Measurements from ENCODE around the gene ASIC2.

DNA sequence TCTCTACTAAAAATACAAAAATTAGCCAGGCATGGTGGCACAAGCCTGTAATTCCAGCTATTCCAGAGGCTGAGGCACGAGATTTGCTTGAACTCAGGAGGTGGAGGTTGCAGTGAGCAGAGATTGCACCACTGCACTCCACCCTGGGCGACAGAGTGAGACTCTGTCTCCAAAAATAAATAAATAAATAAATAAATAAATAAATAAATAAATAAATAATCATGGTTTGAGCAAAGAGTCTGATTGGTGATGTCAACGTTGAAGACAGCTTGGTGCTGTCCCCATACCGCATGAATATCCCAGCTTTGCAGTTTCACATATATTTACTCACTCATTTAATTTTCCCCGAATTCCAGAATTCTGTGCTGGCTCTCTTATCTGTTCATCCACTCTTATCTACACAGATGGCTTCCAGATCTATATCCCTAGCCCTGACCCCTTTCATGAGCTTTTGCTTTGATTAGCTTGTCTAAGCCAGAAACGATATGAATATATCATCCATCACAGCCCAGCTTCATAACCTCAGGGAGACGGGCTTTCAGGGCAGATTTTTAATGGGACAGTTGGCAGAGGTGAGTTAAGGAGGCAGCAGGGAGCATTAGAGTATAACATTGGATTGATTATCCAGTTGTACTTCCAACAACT is 210.4 kb downstream of the ASIC2 start:
- TF ChIP-seq, protein P1, sequence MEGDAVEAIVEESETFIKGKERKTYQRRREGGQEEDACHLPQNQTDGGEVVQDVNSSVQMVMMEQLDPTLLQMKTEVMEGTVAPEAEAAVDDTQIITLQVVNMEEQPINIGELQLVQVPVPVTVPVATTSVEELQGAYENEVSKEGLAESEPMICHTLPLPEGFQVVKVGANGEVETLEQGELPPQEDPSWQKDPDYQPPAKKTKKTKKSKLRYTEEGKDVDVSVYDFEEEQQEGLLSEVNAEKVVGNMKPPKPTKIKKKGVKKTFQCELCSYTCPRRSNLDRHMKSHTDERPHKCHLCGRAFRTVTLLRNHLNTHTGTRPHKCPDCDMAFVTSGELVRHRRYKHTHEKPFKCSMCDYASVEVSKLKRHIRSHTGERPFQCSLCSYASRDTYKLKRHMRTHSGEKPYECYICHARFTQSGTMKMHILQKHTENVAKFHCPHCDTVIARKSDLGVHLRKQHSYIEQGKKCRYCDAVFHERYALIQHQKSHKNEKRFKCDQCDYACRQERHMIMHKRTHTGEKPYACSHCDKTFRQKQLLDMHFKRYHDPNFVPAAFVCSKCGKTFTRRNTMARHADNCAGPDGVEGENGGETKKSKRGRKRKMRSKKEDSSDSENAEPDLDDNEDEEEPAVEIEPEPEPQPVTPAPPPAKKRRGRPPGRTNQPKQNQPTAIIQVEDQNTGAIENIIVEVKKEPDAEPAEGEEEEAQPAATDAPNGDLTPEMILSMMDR (IDR thresholded peaks at IDR 0.05; ENCODE audit: extremely low read depth in 1 of 2, insufficient read depth in 1 of 2, low read depth in 1 of 2, low read length in 2 of 2) = no peak
- TF ChIP-seq POLR2A (IDR thresholded peaks at IDR 0.05; ENCODE audit: low read depth, low read length) (no peak), EZH2 (IDR thresholded peaks at IDR 0.05; ENCODE audit: borderline replicate concordance, low read depth, low read length, severe bottlenecking) (no peak)
- TF ChIP-seq, protein P2, sequence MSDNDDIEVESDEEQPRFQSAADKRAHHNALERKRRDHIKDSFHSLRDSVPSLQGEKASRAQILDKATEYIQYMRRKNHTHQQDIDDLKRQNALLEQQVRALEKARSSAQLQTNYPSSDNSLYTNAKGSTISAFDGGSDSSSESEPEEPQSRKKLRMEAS (IDR thresholded peaks at IDR 0.05; ENCODE audit: insufficient read depth, insufficient read length) = no peak

Measured in endothelial cell of umbilical vein (primary cell).